Fibroblast of mammary gland (primary cell): ENCODE measurements around the gene SYT4.

Experiments
- DNase-seq: peaks from one replicate; pipeline ENCODE4 v3.0.0-alpha.2; 2010; ENCODE audit warnings: low read depth
- H3K4me3 ChIP-seq: 2 replicates; pipeline ENCODE4 v1.5.1; 2011; ENCODE audit warnings: low read depth, mild to moderate bottlenecking, low read length, moderate library complexity; ENCODE audit not compliant: control insufficient read depth
- TF ChIP-seq, protein P1 (sequence below): conservative IDR thresholded peaks from 2 replicates; pipeline ENCODE4 v1.5.1; 2011; ENCODE audit warnings: low read depth, low read length, inconsistent platforms; ENCODE audit not compliant: control insufficient read depth, insufficient read depth

Gene SYT4

DNA sequence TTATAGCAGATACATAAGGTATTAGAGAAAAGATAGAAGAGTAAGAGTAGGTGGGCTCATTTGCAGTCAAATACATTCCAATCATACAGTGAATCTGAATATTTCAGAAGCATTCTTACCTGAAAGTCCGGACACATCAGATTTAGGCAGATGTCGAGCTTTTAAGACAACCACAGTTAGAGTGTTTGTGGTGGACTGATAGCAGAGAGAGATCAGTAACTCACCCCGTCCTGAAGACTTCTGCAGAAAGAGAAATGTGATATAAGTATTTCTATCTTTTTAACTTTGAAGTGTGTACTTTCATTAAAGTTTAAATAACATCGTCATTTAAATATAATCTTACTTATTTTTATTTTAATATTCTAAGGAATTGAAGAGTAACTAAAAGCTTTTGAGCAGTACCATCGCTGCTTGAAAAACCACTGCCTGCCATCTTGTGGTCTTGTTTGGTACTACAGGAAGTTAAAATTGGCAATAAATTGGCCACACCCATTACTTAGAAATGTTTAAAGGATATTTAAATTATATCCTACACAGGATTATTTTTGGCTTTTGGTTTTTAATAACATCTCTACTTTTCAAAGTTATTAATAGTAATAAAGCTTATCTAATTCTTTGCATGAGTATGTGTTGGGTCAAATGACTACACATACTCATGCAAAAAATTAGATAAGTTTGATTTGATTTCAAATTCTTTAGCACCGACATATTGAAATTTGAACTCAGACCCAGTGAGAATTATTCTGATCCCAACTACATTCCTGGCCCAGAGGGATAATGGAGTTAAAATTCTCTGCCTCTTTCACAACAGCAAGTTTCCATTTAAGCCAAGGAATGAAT, 5.5 kb downstream of the SYT4 start:
- no peak overlapping the region for H3K4me3 ChIP-seq
- TF ChIP-seq, protein P1, sequence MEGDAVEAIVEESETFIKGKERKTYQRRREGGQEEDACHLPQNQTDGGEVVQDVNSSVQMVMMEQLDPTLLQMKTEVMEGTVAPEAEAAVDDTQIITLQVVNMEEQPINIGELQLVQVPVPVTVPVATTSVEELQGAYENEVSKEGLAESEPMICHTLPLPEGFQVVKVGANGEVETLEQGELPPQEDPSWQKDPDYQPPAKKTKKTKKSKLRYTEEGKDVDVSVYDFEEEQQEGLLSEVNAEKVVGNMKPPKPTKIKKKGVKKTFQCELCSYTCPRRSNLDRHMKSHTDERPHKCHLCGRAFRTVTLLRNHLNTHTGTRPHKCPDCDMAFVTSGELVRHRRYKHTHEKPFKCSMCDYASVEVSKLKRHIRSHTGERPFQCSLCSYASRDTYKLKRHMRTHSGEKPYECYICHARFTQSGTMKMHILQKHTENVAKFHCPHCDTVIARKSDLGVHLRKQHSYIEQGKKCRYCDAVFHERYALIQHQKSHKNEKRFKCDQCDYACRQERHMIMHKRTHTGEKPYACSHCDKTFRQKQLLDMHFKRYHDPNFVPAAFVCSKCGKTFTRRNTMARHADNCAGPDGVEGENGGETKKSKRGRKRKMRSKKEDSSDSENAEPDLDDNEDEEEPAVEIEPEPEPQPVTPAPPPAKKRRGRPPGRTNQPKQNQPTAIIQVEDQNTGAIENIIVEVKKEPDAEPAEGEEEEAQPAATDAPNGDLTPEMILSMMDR, result peak; percentile 76
- DNase-seq, result peak; percentile 69

DNA sequence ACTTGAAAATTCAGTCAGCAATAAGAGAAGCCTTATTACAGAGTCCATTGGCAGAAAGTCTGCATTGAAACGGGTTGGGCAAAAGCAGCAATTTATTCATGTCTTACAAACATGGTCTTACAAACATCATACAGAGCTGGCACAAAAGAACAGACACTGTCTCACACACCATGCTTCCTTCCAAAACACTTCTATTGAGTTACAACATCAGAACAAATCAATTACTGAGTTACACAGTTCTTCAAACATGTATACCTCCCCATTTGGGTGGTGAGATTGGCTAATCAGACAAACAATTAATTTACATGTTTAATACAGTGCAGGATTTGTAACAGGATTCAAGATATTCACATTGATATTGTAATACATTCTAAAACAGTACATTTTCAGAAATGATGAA, 9.5 kb downstream of the SYT4 start:
- H3K4me3 ChIP-seq, result no peak overlapping the region
- TF ChIP-seq, protein P1, result no peak
- no peak for DNase-seq

DNA sequence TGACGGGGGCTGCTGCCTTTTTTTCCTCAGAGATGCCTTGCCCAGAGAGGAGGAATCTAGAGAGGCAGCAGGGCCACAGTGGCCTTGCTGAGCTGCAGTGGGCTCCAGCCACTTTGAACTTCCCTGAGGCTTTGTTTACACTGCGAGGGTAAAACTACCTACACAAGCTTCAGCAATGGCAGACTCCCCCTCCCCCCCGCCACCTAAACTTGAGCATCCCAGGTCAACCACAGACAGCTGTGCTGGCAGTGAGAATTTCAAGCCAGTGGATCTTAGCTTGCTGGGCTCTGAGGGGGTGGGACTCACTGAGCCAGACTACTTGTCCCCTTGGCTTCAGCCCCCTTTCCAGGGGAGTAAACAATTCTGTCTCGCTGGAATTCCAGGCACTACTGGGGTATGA, 11.8 kb downstream of the SYT4 start:
- DNase-seq, result no peak
- H3K4me3 ChIP-seq, result no peak overlapping the region
- TF ChIP-seq, protein P1, result no peak

DNA sequence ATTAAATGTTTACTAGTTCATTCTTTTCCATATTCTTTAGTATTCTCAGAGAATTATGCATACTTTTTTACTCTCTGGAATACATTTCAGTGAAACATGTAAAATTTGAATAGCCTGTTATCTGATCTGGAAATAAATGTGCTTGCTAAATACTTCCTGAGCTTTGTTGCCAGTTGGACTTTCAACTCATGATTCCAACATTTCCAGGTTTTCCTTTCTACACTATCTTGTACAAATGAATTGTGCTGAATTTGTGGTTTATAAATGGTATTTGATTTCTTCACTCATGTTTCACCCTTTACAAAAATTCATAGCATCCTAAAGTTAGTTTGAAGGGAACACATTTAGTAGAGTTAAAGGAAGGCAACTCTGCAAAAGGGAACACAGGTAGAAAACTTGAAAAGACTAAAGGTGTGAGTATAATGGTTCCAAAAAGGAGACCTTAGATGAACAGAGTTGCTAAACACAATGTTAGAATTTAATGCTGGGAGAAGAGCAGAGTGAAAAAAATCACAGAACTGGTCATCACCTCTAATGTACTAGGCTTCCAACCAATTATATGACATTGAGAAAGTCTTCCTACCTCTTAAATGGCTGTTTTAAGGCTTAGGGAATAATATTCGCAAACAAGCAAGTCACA, 28.6 kb downstream of the SYT4 start:
- no peak overlapping the region for H3K4me3 ChIP-seq
- DNase-seq, result no peak
- TF ChIP-seq, protein P1, result no peak

DNA sequence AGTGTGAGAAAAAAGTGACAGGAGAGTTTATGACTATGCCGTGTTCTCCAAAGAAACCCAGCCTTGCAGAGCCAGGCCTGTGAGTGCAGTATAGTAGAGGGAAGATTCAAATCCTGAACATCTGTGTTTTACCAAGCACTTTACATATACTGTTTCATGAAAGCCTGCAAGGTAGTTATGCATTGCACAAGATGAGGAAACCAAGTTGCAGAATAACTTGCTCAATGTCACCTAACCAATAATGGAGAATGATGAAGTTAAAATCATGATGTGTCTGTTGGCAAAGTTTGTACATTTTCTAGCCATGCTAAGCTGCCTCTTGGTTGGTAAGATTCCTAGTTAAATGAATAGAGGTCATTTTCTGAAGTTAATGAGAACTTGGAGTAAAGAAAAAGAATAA, 29.3 kb downstream of the SYT4 start:
- no peak for DNase-seq
- TF ChIP-seq, protein P1, result no peak
- no peak overlapping the region for H3K4me3 ChIP-seq

DNA sequence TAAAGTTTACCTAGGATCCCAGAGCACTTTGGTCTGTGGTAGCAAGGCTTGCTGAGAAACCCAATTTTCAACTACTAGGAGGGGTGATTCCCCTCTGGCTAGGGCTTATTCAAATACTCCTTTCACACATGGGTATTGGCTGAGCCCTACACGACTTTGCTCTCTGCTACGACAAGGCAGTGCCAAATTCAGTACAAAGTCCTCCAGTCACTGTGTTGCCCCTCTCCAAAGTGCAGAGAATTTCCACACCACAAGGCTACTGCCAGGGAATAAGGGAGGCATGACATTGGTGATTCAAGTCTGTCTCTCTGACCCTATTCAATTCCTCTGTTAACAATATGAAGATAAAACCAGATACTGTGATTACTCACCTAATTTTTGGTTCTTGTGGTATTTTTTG, 38.9 kb downstream of the SYT4 start:
- TF ChIP-seq, protein P1, result no peak
- H3K4me3 ChIP-seq, result no peak overlapping the region
- DNase-seq, result no peak
